Activated CD8-positive, alpha-beta T cell treated with anti-CD3 and anti-CD28 coated beads, Interleukin-2, amount 10 ng/mL, durations not matched to agents 7 days and 5 days (primary cell): ENCODE results near the gene ELP5. TPM values are rescaled to one million over a fixed set of nuclear protein-coding genes. Genes with fewer than 3 reads are reported as not detected.
A peak's percentile ranks its signal among the peaks of the same experiment; 100 is the strongest.

Source experiments
- ATAC-seq: fragments of 150-1000 bp; cut with Tn5 transposase; one replicate; pipeline ENCODE4 v1.10.0; 2021; ENCODE audit warnings: moderate library complexity
- CTCF ChIA-PET: fragments of 350-600 bp; sonication (Branson Sonifier 250); formaldehyde crosslinking; loops from one replicate; lab custom pipeline; 2021; ENCODE audit warnings: antibody characterized with exemption; lab: Charles Lee
- POLR2A ChIA-PET: fragments of 350-600 bp; sonication (Branson Sonifier 250); formaldehyde crosslinking; loops from one replicate; lab custom pipeline; 2021; ENCODE audit warnings: antibody characterized with exemption; lab: Charles Lee
- DNase-seq: peaks from one replicate; pipeline ENCODE4 v3.0.0-alpha.2; 2020
- H3K27ac Mint-ChIP-seq: one replicate; pipeline ENCODE4 v1.8.0; 2021; ENCODE audit warnings: mild to moderate bottlenecking, mixed read lengths
- H3K27me3 Mint-ChIP-seq: one replicate; pipeline ENCODE4 v1.8.0; 2021; ENCODE audit warnings: low read depth, mixed read lengths
- H3K36me3 Mint-ChIP-seq: one replicate; pipeline ENCODE4 v1.8.0; 2021; ENCODE audit warnings: low read depth, mixed read lengths
- H3K4me1 Mint-ChIP-seq: one replicate; pipeline ENCODE4 v1.8.0; 2021; ENCODE audit warnings: low read depth, mixed read lengths
- H3K4me3 Mint-ChIP-seq: one replicate; pipeline ENCODE4 v1.8.0; 2021; ENCODE audit warnings: mild to moderate bottlenecking, mixed read lengths
- H3K9me3 Mint-ChIP-seq: one replicate; pipeline ENCODE4 v1.8.0; 2022; ENCODE audit warnings: mixed read lengths; ENCODE audit not compliant: insufficient read depth
- total RNA-seq, 2 experiments: library from RNA; stranded (reverse); gene quantifications; one replicate each; pipeline ENCODE4 v1.2.3, GENCODE V29; 2021

The ELP5 gene
- total RNA-seq, 2 experiments from 2014 or later: 63.5 to 66.1 TPM

DNA sequence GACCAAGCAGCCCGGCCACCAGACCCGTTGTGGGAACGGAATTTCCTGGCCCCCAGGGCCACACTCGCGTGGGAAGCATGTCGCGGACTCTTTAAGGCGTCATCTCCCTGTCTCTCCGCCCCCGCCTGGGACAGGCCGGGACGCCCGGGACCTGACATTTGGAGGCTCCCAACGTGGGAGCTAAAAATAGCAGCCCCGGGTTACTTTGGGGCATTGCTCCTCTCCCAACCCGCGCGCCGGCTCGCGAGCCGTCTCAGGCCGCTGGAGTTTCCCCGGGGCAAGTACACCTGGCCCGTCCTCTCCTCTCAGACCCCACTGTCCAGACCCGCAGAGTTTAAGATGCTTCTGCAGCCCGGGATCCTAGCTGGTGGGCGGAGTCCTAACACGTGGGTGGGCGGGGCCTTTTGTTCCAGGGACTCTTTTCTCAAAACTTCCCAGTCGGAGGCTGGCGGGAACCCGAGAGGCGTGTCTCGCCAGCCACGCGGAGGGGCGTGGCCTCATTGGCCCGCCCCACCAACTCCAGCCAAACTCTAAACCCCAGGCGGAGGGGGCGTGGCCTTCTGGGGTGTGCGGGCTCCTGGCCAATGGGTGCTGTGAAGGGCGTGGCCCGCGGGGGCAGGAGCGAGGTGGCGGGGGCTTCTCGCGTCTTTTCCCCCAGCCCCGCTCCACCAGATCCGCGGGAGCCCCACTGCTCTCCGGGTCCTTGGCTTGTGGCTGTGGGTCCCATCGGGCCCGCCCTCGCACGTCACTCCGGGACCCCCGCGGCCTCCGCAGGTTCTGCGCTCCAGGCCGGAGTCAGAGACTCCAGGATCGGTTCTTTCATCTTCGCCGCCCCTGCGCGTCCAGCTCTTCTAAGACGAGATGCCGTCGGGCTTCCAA lies 29.3 kb downstream of the ELP5 start, which contains the start of gene SLC2A4:
Gene SLC2A4 (plus strand): TSS at position 645 of the 879 bp plus-strand sequence. CDS start 217 bp downstream, at position 862.
- ChIA-PET POLR2A (interaction anchor here (1.0 to 2.3 kb wide), 3 partner anchors 11 to 269 kb away, joined by 5 to 8 read pairs (median 5); no protein-coding TSS in a partner anchor), CTCF (interaction anchor here (0.8 to 8.8 kb wide), 13 partner anchors 10 to 279 kb away, joined by 3 to 81 read pairs (median 4); partner anchors contain the start of genes ACAP1, TMEM256 and TMEM95)
- Mint-ChIP-seq H3K9me3 (no peaks in the 10 kb centered on the region), H3K4me3 (peak within 1 kb of the TSS; percentile 73), H3K27me3 (peaks cover 25% of the 10 kb centered on the region), H3K36me3 (no peaks in the 10 kb centered on the region), H3K4me1 (peaks cover 27% of the 10 kb centered on the region), H3K27ac (peak within 1 kb of the TSS; percentile 50)
- ATAC-seq (peak; percentile 76), DNase-seq (peak; percentile 86)

- ChIA-PET CTCF (interaction anchor here (1.0 to 8.8 kb wide), 6 partner anchors 10 to 150 kb away, joined by 3 to 81 read pairs (median 6); partner anchors contain the start of genes ACAP1 and NEURL4), POLR2A (interaction anchor here (0.6 to 2.3 kb wide), 4 partner anchors 10 to 269 kb away, joined by 5 to 8 read pairs (median 5); no protein-coding TSS in a partner anchor)
- Mint-ChIP-seq H3K4me3 (no peak overlapping the region), H3K27me3 (peaks cover 29% of the 10 kb centered on the region), H3K27ac (no peak overlapping the region), H3K4me1 (peaks cover 27% of the 10 kb centered on the region), H3K9me3 (no peaks in the 10 kb centered on the region), H3K36me3 (no peaks in the 10 kb centered on the region)
- no peak for ATAC-seq
- no peak for DNase-seq
Observed at GRCh38 chr17:7281953-7282751, 30.1 kb downstream of the ELP5 start.

- H3K4me3 Mint-ChIP-seq: no peak overlapping the region
- no peak for DNase-seq
- POLR2A ChIA-PET: interaction anchor here (0.6 to 2.3 kb wide), 2 partner anchors 9 to 220 kb away, joined by 5 to 8 read pairs; no protein-coding TSS in a partner anchor
Observed at GRCh38 chr17:7282752-7283321, 30.8 kb downstream of the ELP5 start.

DNA sequence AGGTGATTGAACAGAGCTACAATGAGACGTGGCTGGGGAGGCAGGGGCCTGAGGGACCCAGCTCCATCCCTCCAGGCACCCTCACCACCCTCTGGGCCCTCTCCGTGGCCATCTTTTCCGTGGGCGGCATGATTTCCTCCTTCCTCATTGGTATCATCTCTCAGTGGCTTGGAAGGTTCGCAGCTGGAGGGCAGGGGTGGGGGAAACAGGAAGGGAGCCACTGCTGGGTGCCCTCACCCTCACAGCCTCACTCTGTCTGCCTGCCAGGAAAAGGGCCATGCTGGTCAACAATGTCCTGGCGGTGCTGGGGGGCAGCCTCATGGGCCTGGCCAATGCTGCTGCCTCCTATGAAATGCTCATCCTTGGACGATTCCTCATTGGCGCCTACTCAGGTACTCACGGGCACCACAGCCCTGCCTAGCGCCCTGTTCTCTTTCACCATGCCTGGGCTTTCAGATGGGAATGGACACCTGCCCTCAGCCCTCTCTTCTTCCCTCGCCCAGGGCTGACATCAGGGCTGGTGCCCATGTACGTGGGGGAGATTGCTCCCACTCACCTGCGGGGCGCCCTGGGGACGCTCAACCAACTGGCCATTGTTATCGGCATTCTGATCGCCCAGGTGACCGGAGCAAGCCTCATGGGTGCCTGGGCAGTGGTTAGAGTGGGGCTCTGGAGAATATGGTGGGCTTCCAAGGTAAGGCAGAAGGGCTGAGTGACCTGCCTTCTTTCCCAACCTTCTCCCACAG lies 31.6 kb downstream of the ELP5 start:
- Mint-ChIP-seq H3K9me3 (no peaks in the 10 kb centered on the region), H3K27ac (no peak overlapping the region), H3K4me1 (peaks cover 27% of the 10 kb centered on the region), H3K36me3 (no peaks in the 10 kb centered on the region), H3K27me3 (peaks cover 33% of the 10 kb centered on the region), H3K4me3 (no peak overlapping the region)
- ATAC-seq: no peak
- ChIA-PET POLR2A (no interaction called here), CTCF (interaction anchor here (2.4 to 8.8 kb wide), 2 partner anchors 14 to 46 kb away, joined by 6 to 81 read pairs; partner anchors contain the start of gene NEURL4)
- DNase-seq: no peak

More at GRCh38 chr17:7282752-7283321, 30.8 kb downstream of the ELP5 start:
- Mint-ChIP-seq H3K36me3 (no peaks in the 10 kb centered on the region), H3K27ac (no peak overlapping the region), H3K4me1 (peaks cover 27% of the 10 kb centered on the region), H3K9me3 (no peaks in the 10 kb centered on the region), H3K27me3 (peaks cover 29% of the 10 kb centered on the region)
- CTCF ChIA-PET: interaction anchor here (1.0 to 8.8 kb wide), 6 partner anchors 9 to 149 kb away, joined by 3 to 81 read pairs (median 6); partner anchors contain the start of genes ACAP1 and NEURL4
- ATAC-seq: no peak

GRCh38 chr17:7284911-7285310 lies 32.9 kb downstream of the ELP5 start:
- Mint-ChIP-seq H3K36me3 (no peaks in the 10 kb centered on the region), H3K27me3 (peaks cover 31% of the 10 kb centered on the region), H3K27ac (no peak overlapping the region), H3K4me3 (no peak overlapping the region), H3K9me3 (no peaks in the 10 kb centered on the region), H3K4me1 (peaks cover 27% of the 10 kb centered on the region)
- DNase-seq: no peak
- ATAC-seq: no peak
- POLR2A ChIA-PET: no interaction called here
- CTCF ChIA-PET: interaction anchor here (8.8 kb wide), 1 partner anchor 13 kb away, joined by 81 read pairs; no protein-coding TSS in a partner anchor

DNA sequence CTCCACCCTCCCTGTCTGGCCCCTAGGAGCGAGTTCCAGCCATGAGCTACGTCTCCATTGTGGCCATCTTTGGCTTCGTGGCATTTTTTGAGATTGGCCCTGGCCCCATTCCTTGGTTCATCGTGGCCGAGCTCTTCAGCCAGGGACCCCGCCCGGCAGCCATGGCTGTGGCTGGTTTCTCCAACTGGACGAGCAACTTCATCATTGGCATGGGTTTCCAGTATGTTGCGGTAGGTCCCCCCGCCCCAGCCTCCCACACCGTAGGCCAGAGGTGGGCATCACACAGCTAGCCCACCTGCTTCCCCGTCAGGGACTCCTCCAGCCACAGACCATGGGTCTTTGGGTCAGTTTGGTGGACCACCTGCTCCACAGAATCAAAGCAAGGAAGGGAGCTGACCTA lies 33.7 kb downstream of the ELP5 start:
- Mint-ChIP-seq H3K4me3 (no peak overlapping the region), H3K36me3 (no peaks in the 10 kb centered on the region), H3K27ac (no peak overlapping the region), H3K4me1 (peaks cover 20% of the 10 kb centered on the region), H3K9me3 (no peaks in the 10 kb centered on the region), H3K27me3 (peaks cover 30% of the 10 kb centered on the region)
- DNase-seq: no peak
- no peak for ATAC-seq
- POLR2A ChIA-PET: interaction anchor here (0.5 kb wide), 1 partner anchor 51 kb away, joined by 3 read pairs; the partner anchor contains the start of gene DVL2
- CTCF ChIA-PET: interaction anchor here (1.2 to 8.8 kb wide), 3 partner anchors 12 to 240 kb away, joined by 3 to 81 read pairs (median 4); partner anchors contain the start of gene ACAP1

GRCh38 chr17:7289256-7290032 lies 37.4 kb downstream of the ELP5 start:
- Mint-ChIP-seq H3K36me3 (no peaks in the 10 kb centered on the region), H3K27me3 (peaks cover 22% of the 10 kb centered on the region), H3K27ac (no peak overlapping the region), H3K9me3 (no peaks in the 10 kb centered on the region), H3K4me1 (peaks cover 10% of the 10 kb centered on the region), H3K4me3 (no peak overlapping the region)
- CTCF ChIA-PET: interaction anchor here (1.7 kb wide), 1 partner anchor 7 kb away, joined by 5 read pairs; no protein-coding TSS in a partner anchor
- no peak for DNase-seq
- POLR2A ChIA-PET: no interaction called here
- no peak for ATAC-seq

- H3K4me1 Mint-ChIP-seq: peaks cover 14% of the 10 kb centered on the region
- H3K9me3 Mint-ChIP-seq: no peaks in the 10 kb centered on the region
- H3K27me3 Mint-ChIP-seq: peaks cover 25% of the 10 kb centered on the region
- no peak overlapping the region for H3K27ac Mint-ChIP-seq
- no peaks in the 10 kb centered on the region for H3K36me3 Mint-ChIP-seq
- ChIA-PET POLR2A (no interaction called here), CTCF (interaction anchor here (2.9 kb wide), 1 partner anchor 8 kb away, joined by 14 read pairs; the partner anchor contains the start of gene SLC2A4)
- no peak for DNase-seq
- no peak overlapping the region for H3K4me3 Mint-ChIP-seq
- no peak for ATAC-seq
Observed at GRCh38 chr17:7290166-7290565, 38.2 kb downstream of the ELP5 start.

- H3K27ac Mint-ChIP-seq: no peak overlapping the region
- H3K4me3 Mint-ChIP-seq: no peak overlapping the region
- peaks cover 19% of the 10 kb centered on the region for H3K4me1 Mint-ChIP-seq
- H3K36me3 Mint-ChIP-seq: no peaks in the 10 kb centered on the region
- CTCF ChIA-PET: interaction anchor here (1.1 to 2.9 kb wide), 4 partner anchors 9 to 245 kb away, joined by 3 to 14 read pairs (median 4); partner anchors contain the start of genes NEURL4 and SLC2A4
- H3K27me3 Mint-ChIP-seq: peaks cover 28% of the 10 kb centered on the region
- POLR2A ChIA-PET: no interaction called here
- no peak for ATAC-seq
- no peaks in the 10 kb centered on the region for H3K9me3 Mint-ChIP-seq
- no peak for DNase-seq
Observed at GRCh38 chr17:7290685-7291084, 38.7 kb downstream of the ELP5 start.
